HG02938 (cell line): ENCODE results near the gene ANO4.
"Not testable (repeated sequence)": the region's sequence is repeated elsewhere in the genome, so short reads cannot be mapped to it uniquely, and the experiment has no call there.

Experiments
- ATAC-seq: cut with Tn5 transposase; IDR thresholded peaks from one replicate; pipeline ENCODE4 v1.9.1; 2021; ENCODE audit warnings: mild to moderate bottlenecking, moderate library complexity; ENCODE audit not compliant: unreplicated experiment

Gene ANO4

GRCh38 chr12:101027200-101027599 is 232.6 kb downstream of the ANO4 start:
- ATAC-seq = no peak

- ATAC-seq = no peak
Measured at GRCh38 chr12:101027816-101028215, 233.2 kb downstream of the ANO4 start.

GRCh38 chr12:101038289-101038871 is 243.8 kb downstream of the ANO4 start:
- peak; percentile 63 for ATAC-seq

- ATAC-seq = no peak
Measured at GRCh38 chr12:101039848-101040531, 245.4 kb downstream of the ANO4 start.

- ATAC-seq = no peak
Measured at GRCh38 chr12:101040936-101041335, 246.4 kb downstream of the ANO4 start.

- ATAC-seq = no peak
Measured at GRCh38 chr12:101042211-101042610, 247.6 kb downstream of the ANO4 start.

GRCh38 chr12:101044512-101045059 is 250.0 kb downstream of the ANO4 start:
- ATAC-seq = no peak

- ATAC-seq = no peak
Measured at GRCh38 chr12:101045486-101046464, 251.2 kb downstream of the ANO4 start.

GRCh38 chr12:101047652-101048051 is 253.1 kb downstream of the ANO4 start:
- ATAC-seq = no peak

GRCh38 chr12:101050631-101051030 is 256.1 kb downstream of the ANO4 start:
- ATAC-seq = no peak

GRCh38 chr12:101051151-101051550 is 256.6 kb downstream of the ANO4 start:
- ATAC-seq = no peak

- no peak for ATAC-seq
Measured at GRCh38 chr12:101051901-101052550, 257.4 kb downstream of the ANO4 start.

- no peak for ATAC-seq
Measured at GRCh38 chr12:101053203-101053602, 258.6 kb downstream of the ANO4 start.

GRCh38 chr12:101055940-101056339 is 261.4 kb downstream of the ANO4 start:
- ATAC-seq = no peak

- ATAC-seq = not testable (repeated sequence)
Measured at GRCh38 chr12:101062508-101062907, 267.9 kb downstream of the ANO4 start.

- ATAC-seq = no peak
Measured at GRCh38 chr12:101064721-101065120, 270.1 kb downstream of the ANO4 start.

GRCh38 chr12:101066489-101066888 is 271.9 kb downstream of the ANO4 start:
- ATAC-seq = no peak

GRCh38 chr12:101068402-101068801 is 273.8 kb downstream of the ANO4 start:
- no peak for ATAC-seq

GRCh38 chr12:101068836-101069235 is 274.3 kb downstream of the ANO4 start:
- no peak for ATAC-seq

- no peak for ATAC-seq
Measured at GRCh38 chr12:101074940-101075680, 280.5 kb downstream of the ANO4 start.
